GM19023 (cell line): ENCODE results near the gene FKBP10.
"Not testable (repeated sequence)": the region's sequence is repeated elsewhere in the genome, so short reads cannot be mapped to it uniquely, and the experiment has no call there.

Experiments used
- ATAC-seq: cut with Tn5 transposase; IDR thresholded peaks from one replicate; pipeline ENCODE4 v1.9.1; 2021; ENCODE audit warnings: mild to moderate bottlenecking, moderate library complexity; ENCODE audit not compliant: unreplicated experiment

The FKBP10 gene

DNA sequence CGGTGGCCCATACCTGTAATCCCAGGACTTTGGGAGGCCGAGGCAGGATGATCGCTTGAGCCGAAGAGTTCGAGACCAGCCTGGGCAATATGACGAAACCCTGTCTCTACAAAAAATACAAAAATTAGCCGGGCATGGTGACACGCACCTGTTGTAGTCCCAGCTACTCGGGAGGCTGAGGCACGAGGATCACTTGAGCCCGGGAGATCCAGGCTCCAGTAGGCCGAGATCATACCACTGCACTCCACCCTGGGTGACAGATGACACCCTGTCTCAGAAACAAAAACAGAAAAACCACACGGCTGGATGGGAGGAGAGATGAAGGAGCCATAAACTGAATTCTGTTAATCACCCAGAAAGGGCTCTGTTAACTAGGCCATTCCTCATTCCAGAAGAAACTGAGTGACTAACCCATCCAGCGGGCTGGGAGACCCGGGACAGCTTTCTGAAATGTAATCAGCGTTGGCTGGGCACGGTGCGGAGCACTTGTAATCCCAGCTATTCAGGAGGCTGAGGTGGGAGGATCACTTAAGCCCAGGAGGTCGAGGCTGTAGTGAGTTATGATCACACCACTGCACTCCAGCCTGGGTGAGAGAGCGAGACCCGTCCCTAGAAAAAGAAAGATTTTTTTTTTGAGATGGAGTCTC, 23.9 kb downstream of the FKBP10 start:
- no peak for ATAC-seq

DNA sequence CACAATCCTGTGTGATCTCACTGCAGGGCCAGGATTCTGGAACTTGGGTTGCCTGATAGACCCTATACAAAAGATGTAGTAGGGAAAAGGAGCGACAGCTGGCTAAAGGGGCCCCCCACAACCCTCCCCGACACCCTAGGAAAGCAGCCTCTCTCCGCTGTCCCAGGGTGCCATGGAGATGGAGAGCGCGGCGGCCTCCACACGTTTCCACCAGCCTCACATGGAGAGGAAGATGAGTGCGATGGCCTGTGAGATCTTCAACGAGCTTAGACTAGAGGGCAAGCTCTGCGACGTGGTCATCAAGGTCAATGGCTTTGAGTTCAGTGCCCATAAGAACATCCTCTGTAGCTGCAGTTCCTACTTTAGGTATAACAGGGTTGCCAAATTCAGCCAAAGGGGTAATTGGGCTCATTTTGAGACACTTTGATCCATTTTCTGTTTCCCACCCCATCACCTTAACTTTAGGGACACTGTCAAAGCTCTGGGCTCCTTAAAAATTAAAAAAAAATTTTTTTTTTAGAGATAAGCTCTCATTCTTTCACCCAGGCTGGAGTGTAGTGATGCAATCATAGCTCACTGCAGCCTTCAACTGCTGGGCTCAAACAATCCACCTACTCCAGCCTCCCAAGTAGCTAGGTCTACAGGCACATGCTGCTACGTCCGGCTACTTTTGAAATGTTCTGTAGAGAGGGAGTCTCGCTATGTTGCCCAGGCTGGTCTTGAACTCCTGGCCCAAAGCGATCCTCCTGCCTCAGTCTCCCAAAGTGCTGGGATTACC, 25.1 kb downstream of the FKBP10 start, which contains the start of gene KLHL10:
Gene KLHL10 (plus strand): TSS at position 65 of the 778 bp plus-strand sequence. CDS start 108 bp downstream, at position 173.
- ATAC-seq, result no peak

DNA sequence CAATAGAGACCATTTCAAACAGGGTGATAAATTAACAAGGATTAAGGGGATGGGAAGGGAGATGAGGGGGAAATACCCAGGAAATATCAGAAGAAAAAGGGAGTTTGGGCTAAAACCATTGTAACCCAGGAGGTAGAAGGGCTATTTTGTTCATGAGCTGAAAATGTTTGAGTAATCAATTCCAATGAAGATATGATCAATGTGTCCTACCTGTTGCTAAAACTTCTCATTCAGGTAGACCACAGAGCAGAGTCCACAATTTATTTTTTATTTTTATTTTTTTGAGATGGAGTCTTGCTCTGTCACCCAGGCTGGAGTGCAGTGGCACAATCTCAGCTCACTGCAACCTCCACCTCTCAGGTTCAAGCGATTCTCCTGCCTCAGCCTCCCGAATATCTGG, 26.6 kb downstream of the FKBP10 start:
- not testable (repeated sequence) for ATAC-seq

DNA sequence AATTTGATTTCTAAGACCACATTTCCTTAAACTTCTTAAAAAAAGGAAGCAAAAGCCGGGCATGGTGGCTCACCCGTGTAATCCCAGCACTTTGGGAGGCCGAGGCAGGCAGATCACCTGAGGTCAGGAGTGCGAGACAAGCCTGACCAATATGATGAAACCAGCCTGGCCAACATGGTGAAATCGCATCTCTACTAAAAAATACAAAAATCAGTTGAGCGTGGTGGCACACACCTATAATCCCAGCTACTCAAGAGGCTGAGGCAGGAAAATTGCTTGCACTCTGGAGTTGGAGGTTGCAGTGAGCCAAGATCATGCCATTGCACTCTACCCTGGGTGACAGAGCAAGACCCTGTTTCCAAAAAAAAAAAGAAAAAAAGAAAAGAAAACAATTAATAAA, 28.0 kb downstream of the FKBP10 start:
- ATAC-seq, result not testable (repeated sequence)

DNA sequence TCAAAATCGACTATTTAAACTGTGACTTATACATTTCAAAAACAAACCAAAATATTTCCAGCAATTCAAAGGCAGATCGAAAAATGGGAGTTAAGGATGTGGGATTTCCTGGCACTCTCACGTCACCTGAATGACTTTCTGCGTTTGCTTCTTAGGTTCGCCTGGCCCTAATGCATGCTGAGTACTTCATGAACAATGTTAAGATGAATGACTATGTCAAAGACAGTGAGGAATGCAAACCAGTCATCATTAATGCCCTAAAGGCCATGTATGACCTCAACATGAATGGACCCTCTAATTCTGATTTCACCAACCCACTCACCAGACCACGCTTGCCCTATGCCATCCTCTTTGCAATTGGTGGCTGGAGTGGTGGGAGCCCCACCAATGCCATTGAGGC, 32.2 kb downstream of the FKBP10 start:
- ATAC-seq, result no peak

DNA sequence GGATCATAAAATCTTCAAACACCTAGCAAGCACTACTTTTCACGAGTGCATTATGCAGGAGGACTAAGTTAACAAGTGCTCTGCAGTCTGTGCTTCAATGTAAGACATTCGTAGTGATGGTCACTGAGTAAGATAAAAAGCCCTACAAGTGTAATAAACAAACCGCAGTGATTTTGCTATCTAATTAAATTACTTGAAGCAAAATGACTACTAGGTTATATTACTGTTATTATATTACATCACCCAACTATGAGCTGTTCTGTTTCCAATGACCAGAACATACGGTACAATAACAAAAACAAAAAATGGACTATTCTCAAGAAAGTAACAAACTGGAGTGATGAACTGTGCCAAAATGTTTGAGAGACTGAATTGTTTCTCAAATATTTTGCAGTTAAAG, 36.0 kb downstream of the FKBP10 start:
- no peak for ATAC-seq

DNA sequence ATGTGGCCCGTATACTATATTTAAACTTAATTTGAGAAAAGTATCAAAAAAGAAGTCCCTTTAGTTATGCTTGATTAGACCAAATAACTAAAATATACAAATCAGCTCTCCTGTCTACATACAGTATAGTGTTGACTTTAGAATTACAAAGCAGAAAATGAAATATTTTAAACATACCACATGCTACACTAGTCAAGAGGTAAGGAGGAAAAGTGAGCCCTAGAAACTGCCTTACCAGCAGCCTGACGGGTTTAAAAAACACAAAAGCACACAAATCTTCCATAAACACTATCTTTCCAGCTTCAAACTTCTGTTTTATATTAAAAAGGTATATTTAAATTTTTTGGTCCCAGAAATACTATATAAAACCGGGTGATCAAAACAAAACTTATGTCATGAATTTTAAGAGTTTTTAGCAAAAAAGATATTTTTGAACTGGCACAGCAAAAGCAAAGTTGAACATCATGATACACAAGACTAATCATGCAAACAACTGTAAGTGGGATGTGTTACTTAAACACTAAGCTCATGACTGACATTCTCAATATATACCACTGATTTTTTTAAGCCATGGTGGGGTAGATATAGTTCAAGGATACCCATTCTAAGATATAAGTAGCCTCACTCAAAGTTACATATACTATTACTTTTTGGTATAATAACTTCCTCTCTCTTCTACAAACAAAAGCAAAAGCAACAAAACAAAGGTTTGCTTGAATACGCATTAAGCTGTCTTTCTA, 36.6 kb downstream of the FKBP10 start:
- no peak for ATAC-seq

DNA sequence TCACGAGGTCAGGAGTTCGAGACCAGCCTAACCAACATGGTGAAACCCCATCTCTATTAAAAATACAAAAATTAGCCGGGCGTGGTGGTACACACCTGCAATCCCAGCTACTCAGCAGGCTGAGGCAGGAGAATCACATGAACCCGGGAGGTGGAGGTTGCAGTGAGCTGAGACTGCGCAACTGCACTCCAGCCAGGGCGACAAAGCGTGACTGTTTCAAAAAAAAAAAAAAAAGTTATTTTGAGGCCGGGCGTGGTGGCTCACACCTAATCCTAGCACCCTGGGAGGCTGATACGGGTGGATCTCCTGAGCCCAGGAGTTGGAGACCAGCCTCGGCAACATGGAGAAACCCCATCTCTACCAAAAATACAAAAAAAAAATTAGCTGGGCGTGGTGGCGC, 38.6 kb downstream of the FKBP10 start:
- ATAC-seq, result not testable (repeated sequence)

DNA sequence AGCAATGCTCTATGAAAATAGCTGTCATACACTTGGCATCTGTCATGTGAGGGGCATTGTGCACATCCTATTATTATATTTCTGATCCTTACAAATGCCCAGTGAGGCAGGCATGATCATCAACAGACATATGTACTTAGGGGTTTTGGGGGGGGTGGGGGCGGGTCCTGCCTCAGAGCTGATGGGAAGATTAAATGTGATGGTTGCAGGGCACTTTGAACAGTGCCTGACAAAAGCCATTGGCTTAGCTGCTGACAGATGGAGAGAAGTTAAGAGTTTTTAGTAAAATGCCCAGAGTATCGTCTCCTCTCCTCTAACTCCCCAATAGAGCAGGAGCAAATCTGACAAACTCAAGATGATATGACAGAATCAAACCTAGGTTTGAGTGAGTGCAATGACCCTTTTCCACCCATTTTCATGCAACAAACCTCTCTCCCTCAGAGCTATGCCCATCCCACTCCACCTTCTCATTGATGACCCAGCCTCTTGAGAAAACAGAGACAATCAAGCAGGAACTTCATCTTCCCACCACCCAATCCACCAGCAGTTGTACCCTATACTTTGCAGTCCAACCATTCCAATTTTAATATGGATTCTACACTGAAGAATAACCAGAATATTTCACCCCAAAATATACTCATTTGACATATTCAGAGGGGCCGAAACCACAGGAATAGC, 47.6 kb downstream of the FKBP10 start:
- ATAC-seq, result no peak

DNA sequence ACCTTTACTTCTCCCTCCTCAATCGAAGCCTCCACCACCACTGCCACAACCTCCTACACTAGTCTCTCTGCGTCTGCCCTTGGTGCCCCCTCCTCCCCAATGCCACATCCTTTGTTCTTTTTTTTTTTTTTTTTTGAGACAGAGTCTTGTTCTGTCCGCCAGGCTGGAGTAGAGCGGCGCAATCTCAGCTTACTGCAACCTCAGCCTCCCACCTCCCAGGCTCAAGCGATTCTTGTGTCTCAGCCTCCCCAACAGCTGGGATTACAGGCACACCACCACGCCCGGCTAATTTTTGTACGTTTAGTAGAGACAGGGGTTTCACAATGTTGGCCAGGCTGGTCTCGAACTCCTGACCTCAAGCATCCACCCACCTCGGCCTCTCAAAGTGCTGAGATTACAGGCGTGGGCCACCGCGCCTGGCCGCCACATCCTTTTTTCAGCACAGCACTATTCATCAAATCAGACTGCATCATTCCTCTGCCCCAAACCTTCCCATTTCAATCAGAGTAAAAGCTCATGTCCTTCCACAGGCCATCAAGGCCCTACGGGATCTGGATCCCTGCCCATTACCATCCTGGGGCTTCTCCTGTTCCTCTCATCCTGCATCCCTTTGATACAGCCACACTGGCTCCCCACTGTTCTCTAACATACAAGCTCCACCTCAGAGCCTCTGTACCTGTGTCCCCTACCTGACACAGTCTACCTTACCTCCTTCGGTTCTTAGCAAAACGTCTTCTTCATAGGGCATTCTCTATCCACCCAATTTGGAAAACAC, 50.5 kb downstream of the FKBP10 start:
- no peak for ATAC-seq

DNA sequence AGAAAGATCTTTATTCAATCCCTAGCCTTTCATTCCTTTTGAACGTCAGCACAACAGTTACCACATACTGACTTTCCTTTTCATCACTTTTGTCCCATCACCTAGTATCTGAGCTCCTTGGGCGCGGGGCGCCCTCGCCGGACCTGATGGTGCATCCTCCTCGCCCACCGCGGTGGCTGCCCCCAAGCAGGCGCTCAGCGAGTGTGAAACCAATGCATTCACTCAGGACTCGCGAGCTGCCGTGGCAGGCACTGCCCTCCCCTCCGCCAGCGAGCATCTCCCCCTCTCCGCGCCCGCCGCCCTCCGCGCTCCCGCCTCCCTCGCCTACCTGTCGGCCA, 51.7 kb downstream of the FKBP10 start:
- peak; percentile 38 for ATAC-seq

DNA sequence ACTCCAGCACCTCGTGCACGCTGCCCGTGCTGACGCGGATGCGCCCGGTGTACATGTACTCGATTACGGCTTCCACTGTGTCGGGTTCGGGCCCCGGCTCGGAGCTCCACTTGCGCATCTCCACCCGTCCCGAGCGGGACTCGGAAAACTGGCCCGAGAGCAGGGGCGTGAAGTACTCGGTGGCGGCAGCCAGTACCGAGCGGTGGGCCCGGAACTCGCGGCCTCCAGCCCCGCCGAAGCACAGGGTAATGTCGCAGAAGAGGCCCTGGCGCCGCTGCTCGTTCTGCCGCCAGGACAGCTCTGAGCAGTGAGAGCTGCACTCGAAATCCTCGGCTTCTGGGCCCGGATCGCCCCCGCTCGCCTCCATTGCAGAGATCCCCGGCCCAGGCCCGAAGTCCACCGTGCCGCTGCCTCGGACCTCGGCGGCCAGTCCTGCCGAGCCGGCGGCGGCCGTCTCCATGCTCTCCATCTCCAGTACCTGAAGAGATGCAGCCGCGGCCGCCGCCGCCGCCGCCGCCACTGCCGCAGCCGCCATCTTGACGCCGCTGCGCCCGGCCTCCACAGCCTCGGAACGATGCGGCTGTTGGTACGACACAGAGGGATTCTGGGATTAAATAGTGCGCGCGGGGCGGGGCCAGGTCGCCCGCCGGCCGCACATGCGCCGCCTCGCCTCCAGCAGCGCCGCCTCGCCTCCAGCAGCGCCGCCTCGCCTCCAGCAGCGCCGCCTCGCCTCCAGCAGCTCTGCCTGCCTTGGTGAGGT, 52.2 kb downstream of the FKBP10 start, which contains the start of gene KLHL11:
Gene KLHL11 (minus strand): TSS at position 588 of the 760 bp plus-strand sequence. CDS start 53 bp downstream, at position 535.
- peak; percentile 85 for ATAC-seq

DNA sequence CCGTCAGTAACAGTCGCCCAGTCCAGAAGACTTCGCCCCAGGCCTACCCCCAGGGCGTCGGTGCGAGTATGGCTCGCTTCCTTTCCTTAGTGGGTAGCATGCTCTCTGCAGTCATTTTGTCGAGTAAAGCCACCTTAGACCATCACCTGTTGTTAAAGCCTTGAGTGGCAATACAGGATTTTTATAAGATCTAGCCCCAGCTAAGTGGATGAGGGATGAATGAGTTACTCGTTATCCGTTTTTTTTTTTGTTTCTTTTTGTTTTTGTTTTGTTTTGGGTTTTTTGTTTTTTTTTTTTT, 52.7 kb downstream of the FKBP10 start:
- no peak for ATAC-seq

DNA sequence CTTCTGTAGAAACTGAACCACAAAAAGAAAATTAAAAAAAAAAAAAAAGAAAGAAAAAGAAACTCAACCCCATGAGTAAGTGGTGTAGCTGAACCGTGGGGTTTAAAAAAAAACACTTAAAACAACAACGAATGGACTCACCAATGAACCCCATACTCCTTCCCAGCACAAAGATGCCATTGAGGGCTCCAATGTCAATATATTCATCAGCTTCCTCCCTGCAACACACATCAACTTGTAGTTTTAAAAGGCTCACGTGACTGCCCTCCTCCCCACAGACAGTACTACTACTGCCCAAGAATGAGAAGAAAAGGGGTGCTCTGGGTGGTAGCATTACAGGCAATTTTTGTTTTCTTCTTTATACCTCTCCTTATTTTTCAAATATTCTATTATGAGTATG, 55.8 kb downstream of the FKBP10 start:
- ATAC-seq, result no peak

DNA sequence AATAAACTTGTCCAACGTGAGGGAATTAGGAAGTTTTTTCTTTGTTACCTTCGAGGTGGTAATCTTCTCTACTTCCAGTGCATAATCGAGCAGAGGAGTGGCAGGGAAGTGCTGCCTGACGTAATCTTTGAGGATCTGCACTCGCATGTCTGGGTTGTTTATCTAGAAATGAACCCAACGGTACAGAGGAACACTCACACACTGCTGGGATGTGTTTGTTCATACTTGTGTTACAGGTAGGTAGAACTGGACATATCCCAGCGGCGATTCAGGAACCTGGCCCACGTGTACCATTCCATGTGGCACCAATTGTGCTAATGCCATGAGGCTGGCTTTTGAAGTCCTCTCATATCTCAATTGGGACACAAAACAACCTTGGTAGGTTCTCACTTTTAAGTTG, 56.6 kb downstream of the FKBP10 start:
- no peak for ATAC-seq

DNA sequence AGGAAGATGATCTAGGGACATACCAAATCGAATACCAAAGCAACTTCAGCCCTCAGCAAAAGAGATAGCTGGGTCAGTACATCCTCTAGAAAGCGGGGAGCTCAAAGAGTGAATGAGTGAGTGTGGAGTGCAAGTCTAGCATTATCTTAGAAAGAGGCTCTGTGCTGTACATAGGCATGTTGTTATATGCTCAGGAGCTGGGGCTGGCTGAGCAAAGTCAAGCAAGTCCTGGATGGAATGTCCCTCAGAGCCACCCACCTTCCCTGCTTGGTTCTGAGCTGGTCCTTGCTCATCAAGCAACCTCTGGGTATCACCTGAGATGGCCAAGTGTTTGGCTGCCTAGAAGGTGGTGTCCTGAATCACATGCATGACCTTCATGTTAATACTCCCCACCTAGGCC, 57.3 kb downstream of the FKBP10 start:
- ATAC-seq, result no peak

DNA sequence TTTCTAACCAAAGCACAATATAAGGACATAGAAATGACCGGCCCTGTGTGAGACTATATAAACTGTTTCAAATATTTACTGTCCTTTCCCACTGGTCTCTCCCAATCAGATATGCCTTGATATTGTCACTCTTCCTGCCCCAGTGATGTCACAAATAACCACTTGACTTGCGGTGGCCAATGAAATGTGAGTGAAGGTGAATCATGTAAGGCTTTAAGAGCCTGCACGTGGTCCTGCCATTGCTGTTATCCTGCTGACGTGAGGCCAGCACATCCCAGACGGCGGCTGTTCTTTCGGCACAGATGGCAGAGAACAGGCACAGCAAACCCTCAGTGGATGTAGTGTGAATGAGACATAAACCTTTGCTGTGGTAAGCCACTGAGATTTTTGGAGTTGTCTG, 57.8 kb downstream of the FKBP10 start:
- ATAC-seq, result no peak

DNA sequence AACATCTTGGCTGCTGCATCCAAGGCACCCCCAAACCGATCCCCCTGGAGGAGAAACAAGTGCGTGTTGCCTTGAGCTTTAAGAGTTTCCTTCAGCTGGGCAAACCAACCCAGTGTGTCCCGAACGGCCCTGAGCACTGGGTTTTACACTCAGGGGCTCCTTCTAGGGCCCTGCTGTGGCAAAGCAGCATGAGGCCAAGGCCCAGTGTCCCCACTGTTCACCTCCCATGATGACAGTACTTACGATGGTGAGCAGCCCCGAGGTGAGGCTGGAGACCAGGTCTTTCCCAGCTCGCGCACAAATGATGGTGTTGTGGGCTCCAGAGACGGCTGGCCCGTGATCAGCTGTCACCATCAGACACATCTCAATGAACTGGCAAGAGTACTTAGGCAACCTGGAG, 59.0 kb downstream of the FKBP10 start:
- no peak for ATAC-seq
